Measurements from ENCODE around the gene KCNJ14. TPM values are rescaled to one million over a fixed set of nuclear protein-coding genes. Genes with fewer than 3 reads are reported as not detected.

The KCNJ14 gene
- total and polyA plus RNA-seq, 2 experiments from 2014 or later = 0.48 to 0.97 TPM

GRCh38 chr19:48491793-48492123 lies 36.4 kb downstream of the KCNJ14 start:
- no peaks in the 10 kb centered on the region for H3K9me3 ChIP-seq (ENCODE audit: low read depth)
- H3K9me2 ChIP-seq (ENCODE audit: insufficient read depth) = no peaks in the 10 kb centered on the region
- H3K36me3 ChIP-seq (ENCODE audit: low read depth) = no peaks in the 10 kb centered on the region
- H4K20me1 ChIP-seq (ENCODE audit: insufficient read depth) = no peaks in the 10 kb centered on the region
- no peak overlapping the region for H3K4me3 ChIP-seq
- no peak for TF ChIP-seq EZH2 (IDR thresholded peaks at IDR 0.05; ENCODE audit: insufficient read depth, poor library complexity, severe bottlenecking)
- no peak for TF ChIP-seq EZH2phosphoT487 (IDR thresholded peaks at IDR 0.05; ENCODE audit: insufficient read depth, low read depth)
- H2AFZ ChIP-seq = no peak overlapping the region
- no peak for DNase-seq
- no peaks in the 10 kb centered on the region for H3K79me2 ChIP-seq (ENCODE audit: insufficient read depth)
- H3K4me2 ChIP-seq (ENCODE audit: unreplicated experiment) = no peak overlapping the region
- in situ Hi-C loops (cut with MboI) = no loop called here
- peaks cover 29% of the 10 kb centered on the region for H3F3A ChIP-seq (ENCODE audit: insufficient read depth)
- WGBS, 2 experiments (ENCODE audit: low coverage in 1 of 2, low lambda C conversion rate in 2 of 2, missing lambda C conversion rate in 2 of 2) = 31 to 32% methylated on average over 10 of the region's 10 CpGs
- peaks cover 22% of the 10 kb centered on the region for H3K4me1 ChIP-seq (ENCODE audit: insufficient read depth)
- H3K27me3 ChIP-seq (replicated peaks; ENCODE audit: insufficient read depth) = no peaks in the 10 kb centered on the region
- no peak overlapping the region for H3K9ac ChIP-seq
- no peak overlapping the region for H3K27ac ChIP-seq

- DNase-seq = peak; percentile 99
- H2AFZ ChIP-seq = peak overlapping the region; percentile 75
- no peaks in the 10 kb centered on the region for H3K79me2 ChIP-seq (ENCODE audit: insufficient read depth)
- H3K9ac ChIP-seq = peak overlapping the region; percentile 81
- H3K4me2 ChIP-seq (ENCODE audit: unreplicated experiment) = peak overlapping the region; percentile 74
- peaks cover 18% of the 10 kb centered on the region for H3F3A ChIP-seq (ENCODE audit: insufficient read depth)
- peak overlapping the region; percentile 75 for H3K4me3 ChIP-seq
- TF ChIP-seq EZH2phosphoT487 (IDR thresholded peaks at IDR 0.05; ENCODE audit: insufficient read depth, low read depth) = no peak
- TF ChIP-seq EZH2 (IDR thresholded peaks at IDR 0.05; ENCODE audit: insufficient read depth, poor library complexity, severe bottlenecking) = no peak
- H3K27me3 ChIP-seq (replicated peaks; ENCODE audit: insufficient read depth) = no peaks in the 10 kb centered on the region
- in situ Hi-C loops (cut with MboI) = no loop called here
- no peaks in the 10 kb centered on the region for H3K9me3 ChIP-seq (ENCODE audit: low read depth)
- 3% methylated on average over 47 of the region's 47 CpGs; no CpG with 5 or more reads in 1 of the 2 experiments for WGBS, 2 experiments (ENCODE audit: low coverage in 1 of 2, low lambda C conversion rate in 2 of 2, missing lambda C conversion rate in 2 of 2)
- peak overlapping the region; percentile 46 for H3K27ac ChIP-seq
- H3K9me2 ChIP-seq (ENCODE audit: insufficient read depth) = no peaks in the 10 kb centered on the region
- peaks cover 13% of the 10 kb centered on the region for H3K4me1 ChIP-seq (ENCODE audit: insufficient read depth)
- no peaks in the 10 kb centered on the region for H4K20me1 ChIP-seq (ENCODE audit: insufficient read depth)
- no peaks in the 10 kb centered on the region for H3K36me3 ChIP-seq (ENCODE audit: low read depth)
These were observed 37.7 kb downstream of the KCNJ14 start for GRCh38 chr19:48492925-48493717.

GRCh38 chr19:48493718-48494401 lies 38.5 kb downstream of the KCNJ14 start:
- in situ Hi-C loops (cut with MboI) = no loop called here
- no peak for DNase-seq
- 4% methylated on average over 27 to 66 of the region's 70 CpGs for WGBS, 2 experiments (ENCODE audit: low coverage in 1 of 2, low lambda C conversion rate in 2 of 2, missing lambda C conversion rate in 2 of 2)

GRCh38 chr19:48495396-48495795 lies 40.0 kb downstream of the KCNJ14 start:
- WGBS, 2 experiments (ENCODE audit: low coverage in 1 of 2, low lambda C conversion rate in 2 of 2, missing lambda C conversion rate in 2 of 2) = 67 to 69% methylated on average over 6 of the region's 6 CpGs

More at GRCh38 chr19:48493718-48494401, 38.5 kb downstream of the KCNJ14 start:
- Histone ChIP-seq H3K9ac (peak overlapping the region; percentile 81), H3K4me3 (peak overlapping the region; percentile 75), H4K20me1 (ENCODE audit: insufficient read depth) (no peaks in the 10 kb centered on the region), H3K4me2 (ENCODE audit: unreplicated experiment) (peak overlapping the region; percentile 83), H3K36me3 (ENCODE audit: low read depth) (no peaks in the 10 kb centered on the region), H3F3A (ENCODE audit: insufficient read depth) (peaks cover 13% of the 10 kb centered on the region), H3K9me3 (ENCODE audit: low read depth) (no peaks in the 10 kb centered on the region), H3K27me3 (replicated peaks; ENCODE audit: insufficient read depth) (0 out of 2 replicates have a peak, but pooled peaks cover under 1% of the 10 kb centered on the region), H3K27ac (peak overlapping the region; percentile 46), H3K4me1 (ENCODE audit: insufficient read depth) (peaks cover 7% of the 10 kb centered on the region; the same call in 1 of the 2 replicates), H3K9me2 (ENCODE audit: insufficient read depth) (no peaks in the 10 kb centered on the region), H2AFZ (peak overlapping the region; percentile 75), H3K79me2 (ENCODE audit: insufficient read depth) (no peaks in the 10 kb centered on the region)
- TF ChIP-seq EZH2phosphoT487 (IDR thresholded peaks at IDR 0.05; ENCODE audit: insufficient read depth, low read depth) = no peak
- no peak for TF ChIP-seq EZH2 (IDR thresholded peaks at IDR 0.05; ENCODE audit: insufficient read depth, poor library complexity, severe bottlenecking)

More at GRCh38 chr19:48495396-48495795, 40.0 kb downstream of the KCNJ14 start:
- Histone ChIP-seq H3K4me3 (no peak overlapping the region), H3F3A (ENCODE audit: insufficient read depth) (peaks cover 13% of the 10 kb centered on the region), H3K9ac (no peak overlapping the region), H3K79me2 (ENCODE audit: insufficient read depth) (no peaks in the 10 kb centered on the region), H3K36me3 (ENCODE audit: low read depth) (no peaks in the 10 kb centered on the region), H3K9me2 (ENCODE audit: insufficient read depth) (no peaks in the 10 kb centered on the region), H3K9me3 (ENCODE audit: low read depth) (no peaks in the 10 kb centered on the region), H3K4me1 (ENCODE audit: insufficient read depth) (peaks cover 7% of the 10 kb centered on the region; the same call in 1 of the 2 replicates), H3K27me3 (replicated peaks; ENCODE audit: insufficient read depth) (peaks cover 16% of the 10 kb centered on the region), H4K20me1 (ENCODE audit: insufficient read depth) (no peaks in the 10 kb centered on the region), H3K4me2 (ENCODE audit: unreplicated experiment) (no peak overlapping the region), H2AFZ (no peak overlapping the region), H3K27ac (no peak overlapping the region)
- TF ChIP-seq EZH2phosphoT487 (IDR thresholded peaks at IDR 0.05; ENCODE audit: insufficient read depth, low read depth) = no peak
- no peak for TF ChIP-seq EZH2 (IDR thresholded peaks at IDR 0.05; ENCODE audit: insufficient read depth, poor library complexity, severe bottlenecking)
- no peak for DNase-seq
- in situ Hi-C loops (cut with MboI) = no loop called here
